SK-N-SH (cell line): Measurements from ENCODE around the gene IGF1R. TPM values are rescaled to one million over a fixed set of nuclear protein-coding genes. Genes with fewer than 3 reads are reported as not detected.

Experiments
- CTCF ChIA-PET: fragments of 300-600, 350-600 bp; formaldehyde crosslinking; extraction: SDS; loops from one replicate; lab custom pipeline; 2021; lab: Yijun Ruan, JAX
- POLR2A ChIA-PET: fragments of 350-600 bp; sonication (Branson Sonifier 250); formaldehyde crosslinking; extraction: SDS; loops from one replicate; lab custom pipeline; 2020; ENCODE audit warnings: antibody characterized with exemption, inconsistent platforms; lab: Yijun Ruan, JAX
- DNase-seq: peaks from one replicate; pipeline ENCODE4 v3.0.0; 2012
- H2AFZ ChIP-seq: fragments of 200-600 bp; sonication (generic); 2 replicates; pipeline ENCODE4 v1.8.1; 2016; ENCODE audit warnings: antibody characterized with exemption, mild to moderate bottlenecking, low read depth
- H3F3A ChIP-seq: fragments of 200-600 bp; sonication (generic); replicated peaks from 2 replicates; pipeline ENCODE3; 2016; ENCODE audit warnings: antibody characterized with exemption, mild to moderate bottlenecking; ENCODE audit not compliant: insufficient read depth
- H3K27ac ChIP-seq, 2 experiments: fragments of 200-500 bp in 1 of 2; fragments of 200-600 bp in 1 of 2; sonication (Bioruptor generic) in 1 of 2; sonication (generic), shearing (Covaris generic) in 1 of 2; 2 replicates each; pipeline versions ENCODE4 v1.5.1 to v1.6.1; 2014 to 2016; ENCODE audit warnings: low read depth in 2 of 2, inconsistent platforms in 1 of 2, low read length in 1 of 2, mild to moderate bottlenecking in 1 of 2, mixed read lengths in 1 of 2
- H3K27me3 ChIP-seq: fragments of 200-600 bp; sonication (generic), shearing (Covaris generic); 2 replicates; pipeline ENCODE4 v1.6.1; 2016; ENCODE audit warnings: mixed run types; ENCODE audit not compliant: insufficient read depth
- H3K36me3 ChIP-seq, 2 experiments: fragments of 200-500 bp in 1 of 2; fragments of 200-600 bp in 1 of 2; sonication (Bioruptor generic) in 1 of 2; sonication (generic) in 1 of 2; replicated peaks in 1 of 2; 2 replicates each; pipeline versions ENCODE3 to v1.5.1; 2014 to 2016; ENCODE audit warnings: low read length in 1 of 2, mild to moderate bottlenecking in 1 of 2; ENCODE audit not compliant: insufficient read depth in 2 of 2, control insufficient read depth in 1 of 2
- H3K4me1 ChIP-seq, 2 experiments: fragments of 200-500 bp in 1 of 2; fragments of 200-600 bp in 1 of 2; sonication (Bioruptor generic) in 1 of 2; sonication (generic), shearing (Covaris generic) in 1 of 2; 2 replicates each; pipeline versions ENCODE4 v1.5.1 to v1.6.1; 2014 to 2016; ENCODE audit warnings: low read depth in 1 of 2, low read length in 1 of 2, mixed run types in 1 of 2; ENCODE audit not compliant: insufficient read depth in 2 of 2, control insufficient read depth in 1 of 2
- H3K4me2 ChIP-seq: fragments of 200-600 bp; sonication (generic), shearing (Covaris generic); 2 replicates; pipeline ENCODE4 v1.6.1; 2017; ENCODE audit warnings: mixed run types
- H3K4me3 ChIP-seq, 2 experiments: fragments of 200-500 bp in 1 of 2; fragments of 200-600 bp in 1 of 2; sonication (Bioruptor generic) in 1 of 2; sonication (generic), shearing (Covaris generic) in 1 of 2; 2 replicates each; pipeline versions ENCODE4 v1.5.1 to v1.8.1; 2014 to 2016; ENCODE audit warnings: low read depth in 2 of 2, inconsistent platforms in 1 of 2, low read length in 1 of 2, mild to moderate bottlenecking in 1 of 2, mixed read lengths in 1 of 2, moderate library complexity in 1 of 2
- H3K79me2 ChIP-seq: fragments of 200-600 bp; sonication (generic); 2 replicates; pipeline ENCODE4 v1.8.1; 2017; ENCODE audit warnings: mild to moderate bottlenecking; ENCODE audit not compliant: insufficient read depth
- H3K9ac ChIP-seq: fragments of 200-600 bp; sonication (generic); 2 replicates; pipeline ENCODE4 v1.6.1; 2017; ENCODE audit warnings: mixed run types
- H3K9me2 ChIP-seq: fragments of 200-600 bp; sonication (generic); 2 replicates; pipeline ENCODE4 v1.6.1; 2017; ENCODE audit warnings: mixed run types
- H3K9me3 ChIP-seq: fragments of 200-600 bp; sonication (generic); 2 replicates; pipeline ENCODE4 v1.6.1; 2017; ENCODE audit warnings: mixed run types, mild to moderate bottlenecking, moderate library complexity
- H4K20me1 ChIP-seq: fragments of 200-600 bp; sonication (generic); 2 replicates; pipeline ENCODE4 v1.6.1; 2017; ENCODE audit warnings: mild to moderate bottlenecking, mixed run types; ENCODE audit not compliant: insufficient read depth
- CTCF ChIP-seq: fragments of 200-600 bp; sonication (generic); IDR thresholded peaks from 2 replicates; pipeline ENCODE4 v1.6.1; 2017; ENCODE audit warnings: antibody characterized with exemption, mild to moderate bottlenecking, moderate library complexity
- ELF1 ChIP-seq: IDR thresholded peaks from 2 replicates; pipeline ENCODE4 v1.4.0; 2012
- FOXJ3 ChIP-seq: sonication (generic); formaldehyde crosslinking; IDR thresholded peaks from 2 replicates; pipeline ENCODE4 v1.5.1; 2020; ENCODE audit warnings: mild to moderate bottlenecking, missing genetic modification reagents
- FOXM1 ChIP-seq: IDR thresholded peaks from 2 replicates; pipeline ENCODE4 v1.4.0; 2012; ENCODE audit warnings: low read depth, mild to moderate bottlenecking
- GABPA ChIP-seq: IDR thresholded peaks from 2 replicates; pipeline ENCODE4 v1.4.0; 2012; ENCODE audit warnings: low read depth, mild to moderate bottlenecking
- IRF3 ChIP-seq: fragments of 150-350 bp; IDR thresholded peaks from 2 replicates; pipeline ENCODE4 v1.6.1; 2016; ENCODE audit warnings: mild to moderate bottlenecking, low read depth, low read length
- MAX ChIP-seq: IDR thresholded peaks from 2 replicates; pipeline ENCODE4 v1.4.0; 2012; ENCODE audit warnings: low read depth
- MEF2A ChIP-seq: IDR thresholded peaks from 2 replicates; pipeline ENCODE4 v1.4.0; 2012; ENCODE audit warnings: low read depth, borderline replicate concordance
- MXI1 ChIP-seq: IDR thresholded peaks from 2 replicates; pipeline ENCODE4 v1.6.1; 2012; ENCODE audit warnings: mild to moderate bottlenecking, low read depth, low read length, improper control_type of control experiment
- NFIC ChIP-seq: IDR thresholded peaks from 2 replicates; pipeline ENCODE4 v1.4.0; 2012; ENCODE audit warnings: borderline replicate concordance
- NRF1 ChIP-seq: IDR thresholded peaks from 2 replicates; pipeline ENCODE4 v1.6.1; 2012; ENCODE audit warnings: low read depth, mild to moderate bottlenecking, low read length
- POLR2AphosphoS5 ChIP-seq: IDR thresholded peaks from 2 replicates; pipeline ENCODE4 v1.6.1; 2012; ENCODE audit warnings: low read depth, low read length
- RCOR1 ChIP-seq: fragments of 150-350 bp; IDR thresholded peaks from 2 replicates; pipeline ENCODE4 v1.6.1; 2017; ENCODE audit warnings: antibody characterized with exemption, low read length
- RXRA ChIP-seq: IDR thresholded peaks from 2 replicates; pipeline ENCODE4 v1.4.0; 2012; ENCODE audit warnings: low read depth, mild to moderate bottlenecking, borderline replicate concordance
- TAF1 ChIP-seq: IDR thresholded peaks from 2 replicates; pipeline ENCODE4 v1.6.1; 2012; ENCODE audit warnings: low read depth, mild to moderate bottlenecking, low read length, moderate library complexity, borderline replicate concordance
- TCF12 ChIP-seq: IDR thresholded peaks from 2 replicates; pipeline ENCODE4 v1.4.0; 2012
- USF2 ChIP-seq: fragments of 150-350 bp; IDR thresholded peaks from 2 replicates; pipeline ENCODE4 v1.6.1; 2017; ENCODE audit warnings: antibody characterized with exemption, low read length, low read depth, borderline replicate concordance
- WGBS: methylation state at CpG from one replicate; pipeline ENCODE4 v1.1.6; 2017; ENCODE audit warnings: low lambda C conversion rate; 5-methylcytosine and 5-hydroxymethylcytosine counted together
- polyA plus RNA-seq, 3 experiments: library from polyadenylated mRNA; depleted of rRNA; stranded (reverse); fragments of >200 nt; gene quantifications; 2 replicates each; pipeline ENCODE4 v1.2.3, GENCODE V29; 2012

IGF1R gene
- polyA plus RNA-seq, 1 of the 3 experiments (the other 2 are of a cell fraction) = 9.5 TPM

GRCh38 chr15:98855815-98856531 is 207.6 kb downstream of the IGF1R start:
- H3K27me3 ChIP-seq = no peaks in the 10 kb centered on the region
- H3K4me3 ChIP-seq = no peak overlapping the region
- CTCF ChIA-PET = interaction anchor here (0.6 to 5.6 kb wide), 7 partner anchors 11 to 337 kb away, joined by 3 to 32 read pairs (median 9); partner anchors contain the start of gene IGF1R
- no peaks in the 10 kb centered on the region for H3K9me2 ChIP-seq
- TF ChIP-seq GABPA (no peak), FOXJ3 (no peak), FOXM1 (no peak), TAF1 (no peak), CTCF (no peak), TCF12 (no peak), IRF3 (no peak)
- TF ChIP-seq, all 33 proteins: peak for 0
- Histone ChIP-seq H2AFZ (no peak overlapping the region), H4K20me1 (no peaks in the 10 kb centered on the region; the same call in 1 of the 2 replicates), H3K27ac (peak overlapping the region; percentile 78 to 85), H3F3A (peaks cover 31% of the 10 kb centered on the region), H3K4me1 (peaks cover 41 to 54% of the 10 kb centered on the region in 2 experiments), H3K79me2 (peaks cover 72% of the 10 kb centered on the region), H3K36me3 (no peaks in the 10 kb centered on the region), H3K9ac (no peak overlapping the region), H3K9me3 (no peaks in the 10 kb centered on the region), H3K4me2 (peak overlapping the region; percentile 54)
- DNase-seq = no peak
- POLR2A ChIA-PET = interaction anchor here (2.1 kb wide), 1 partner anchor 10 kb away, joined by 5 read pairs; no protein-coding TSS in a partner anchor
- WGBS = 79% methylated on average over 10 of the region's 10 CpGs

GRCh38 chr15:98856532-98856907 is 208.2 kb downstream of the IGF1R start:
- peak overlapping the region; percentile 26; the same call in 1 of the 2 replicates for H3K9ac ChIP-seq
- H3F3A ChIP-seq = peaks cover 29% of the 10 kb centered on the region
- peaks cover 66% of the 10 kb centered on the region for H3K79me2 ChIP-seq
- WGBS = 13% methylated on average over 1 of the region's 1 CpG
- POLR2A ChIA-PET = interaction anchor here (2.1 kb wide), 1 partner anchor 10 kb away, joined by 5 read pairs; no protein-coding TSS in a partner anchor
- H3K4me1 ChIP-seq = peaks cover 40 to 49% of the 10 kb centered on the region in 2 experiments
- CTCF ChIA-PET = interaction anchor here (1.1 to 5.6 kb wide), 5 partner anchors 11 to 337 kb away, joined by 5 to 32 read pairs (median 10); partner anchors contain the start of gene IGF1R
- H3K27me3 ChIP-seq = no peaks in the 10 kb centered on the region
- H3K4me2 ChIP-seq = peak overlapping the region; percentile 54
- DNase-seq = no peak
- peak overlapping the region; percentile 78 to 85 for H3K27ac ChIP-seq
- H4K20me1 ChIP-seq = no peaks in the 10 kb centered on the region; the same call in 1 of the 2 replicates
- no peaks in the 10 kb centered on the region for H3K36me3 ChIP-seq
- H2AFZ ChIP-seq = no peak overlapping the region
- H3K9me2 ChIP-seq = no peaks in the 10 kb centered on the region
- no peak overlapping the region for H3K4me3 ChIP-seq
- H3K9me3 ChIP-seq = no peaks in the 10 kb centered on the region
- no peak for TF ChIP-seq NRF1
- no peak for TF ChIP-seq USF2
- no peak for TF ChIP-seq MXI1
- TF ChIP-seq ELF1 = no peak
- peak; percentile 54; the same call in 1 of the 2 replicates for TF ChIP-seq NFIC
- TF ChIP-seq IRF3 = no peak
- TF ChIP-seq RCOR1 = no peak
- peak; percentile 51; the same call in 1 of the 2 replicates for TF ChIP-seq MEF2A
- peak; percentile 43; the same call in 1 of the 2 replicates for TF ChIP-seq MAX
- TF ChIP-seq POLR2AphosphoS5 = peak; percentile 58; the same call in 1 of the 2 replicates
- TF ChIP-seq GABPA = no peak
- no peak for TF ChIP-seq CTCF
- 0 out of 2 replicates have a peak, but pooled peaks have one; percentile 25 for TF ChIP-seq RXRA
